Activated naive CD8-positive, alpha-beta T cell (primary cell): ENCODE data around the gene XPR1.
"Not testable (repeated sequence)": the region's sequence is repeated elsewhere in the genome, so short reads cannot be mapped to it uniquely, and the experiment has no call there.

ENCODE experiments used
- H3K27ac Mint-ChIP-seq: one replicate; pipeline ENCODE4 v1.8.0; 2021; ENCODE audit warnings: mixed read lengths
- H3K27me3 Mint-ChIP-seq: one replicate; pipeline ENCODE4 v1.8.0; 2021; ENCODE audit warnings: mixed read lengths
- H3K36me3 Mint-ChIP-seq: one replicate; pipeline ENCODE4 v1.8.0; 2021; ENCODE audit warnings: mixed read lengths
- H3K4me1 Mint-ChIP-seq: one replicate; pipeline ENCODE4 v1.8.0; 2021; ENCODE audit warnings: low read depth, mixed read lengths
- H3K4me3 Mint-ChIP-seq: one replicate; pipeline ENCODE4 v1.8.0; 2021; ENCODE audit warnings: mild to moderate bottlenecking, mixed read lengths
- H3K9me3 Mint-ChIP-seq: one replicate; pipeline ENCODE4 v1.8.0; 2021; ENCODE audit warnings: low read depth, mixed read lengths

The XPR1 gene

GRCh38 chr1:180646093-180646492, 14.3 kb downstream of the XPR1 start:
- H3K4me1 Mint-ChIP-seq, result peaks cover 42% of the 10 kb centered on the region
- peaks cover 14% of the 10 kb centered on the region for H3K36me3 Mint-ChIP-seq
- no peak overlapping the region for H3K27ac Mint-ChIP-seq
- no peaks in the 10 kb centered on the region for H3K27me3 Mint-ChIP-seq
- H3K4me3 Mint-ChIP-seq, result no peak overlapping the region
- no peaks in the 10 kb centered on the region for H3K9me3 Mint-ChIP-seq

GRCh38 chr1:180646547-180646946, 14.7 kb downstream of the XPR1 start:
- no peak overlapping the region for H3K27ac Mint-ChIP-seq
- H3K4me3 Mint-ChIP-seq, result no peak overlapping the region
- no peaks in the 10 kb centered on the region for H3K9me3 Mint-ChIP-seq
- H3K4me1 Mint-ChIP-seq, result peaks cover 39% of the 10 kb centered on the region
- H3K36me3 Mint-ChIP-seq, result peaks cover 14% of the 10 kb centered on the region
- H3K27me3 Mint-ChIP-seq, result no peaks in the 10 kb centered on the region

- H3K4me1 Mint-ChIP-seq, result peaks cover 5% of the 10 kb centered on the region
- H3K36me3 Mint-ChIP-seq, result peaks cover 17% of the 10 kb centered on the region
- H3K9me3 Mint-ChIP-seq, result peaks cover 16% of the 10 kb centered on the region
- no peak overlapping the region for H3K4me3 Mint-ChIP-seq
- no peak overlapping the region for H3K27ac Mint-ChIP-seq
- H3K27me3 Mint-ChIP-seq, result no peaks in the 10 kb centered on the region
These were observed 21.0 kb downstream of the XPR1 start for GRCh38 chr1:180652792-180653191.

DNA sequence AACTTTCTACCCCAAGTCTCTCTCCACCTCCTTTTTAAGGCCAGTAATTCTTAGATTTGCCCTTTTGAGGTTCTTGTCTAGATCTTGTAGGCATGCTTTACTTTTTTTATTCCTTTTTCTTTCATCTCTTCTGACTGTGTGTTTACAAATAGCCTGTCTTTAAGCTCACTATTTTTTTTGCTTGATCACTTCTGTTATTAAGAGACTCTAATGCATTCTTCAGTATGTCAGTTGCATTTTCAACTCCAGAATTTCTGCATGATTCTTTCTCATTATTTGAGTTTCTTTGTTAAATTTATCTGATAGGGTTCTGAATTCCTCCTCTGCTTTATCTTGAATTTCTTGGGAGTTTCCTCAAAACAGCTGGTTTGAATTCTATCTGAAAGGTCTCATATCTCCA, 30.9 kb downstream of the XPR1 start:
- Mint-ChIP-seq H3K27me3 (no peaks in the 10 kb centered on the region), H3K27ac (no peak overlapping the region), H3K9me3 (peaks cover 39% of the 10 kb centered on the region), H3K4me3 (no peak overlapping the region), H3K36me3 (peaks cover 69% of the 10 kb centered on the region), H3K4me1 (peaks cover 4% of the 10 kb centered on the region)

GRCh38 chr1:180670681-180671080, 38.9 kb downstream of the XPR1 start:
- no peak overlapping the region for H3K27ac Mint-ChIP-seq
- H3K36me3 Mint-ChIP-seq, result peaks cover 48% of the 10 kb centered on the region
- peaks cover 24% of the 10 kb centered on the region for H3K9me3 Mint-ChIP-seq
- peaks cover 10% of the 10 kb centered on the region for H3K4me1 Mint-ChIP-seq
- H3K4me3 Mint-ChIP-seq, result no peak overlapping the region
- no peaks in the 10 kb centered on the region for H3K27me3 Mint-ChIP-seq

DNA sequence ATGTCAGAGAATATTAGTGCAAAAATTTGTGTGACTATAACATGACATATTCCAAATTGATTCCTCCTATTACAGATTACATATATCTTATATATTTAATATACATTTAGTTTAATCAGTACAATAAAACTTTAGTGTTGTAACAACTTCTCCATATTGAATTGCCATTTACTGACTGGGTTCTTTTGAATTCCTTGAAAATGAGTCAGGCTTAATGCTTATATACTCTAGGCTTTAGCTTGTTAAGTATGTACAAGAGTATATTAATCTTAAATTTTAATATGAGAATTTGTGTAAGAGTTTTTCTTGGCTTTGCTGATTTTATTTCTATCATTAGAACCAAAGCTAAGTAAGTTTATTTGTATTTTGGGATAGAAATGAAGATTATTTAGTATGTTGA, 40.3 kb downstream of the XPR1 start:
- Mint-ChIP-seq H3K9me3 (peaks cover 18% of the 10 kb centered on the region), H3K36me3 (peaks cover 44% of the 10 kb centered on the region), H3K4me3 (no peak overlapping the region), H3K4me1 (peaks cover 12% of the 10 kb centered on the region), H3K27ac (no peak overlapping the region), H3K27me3 (no peaks in the 10 kb centered on the region)

DNA sequence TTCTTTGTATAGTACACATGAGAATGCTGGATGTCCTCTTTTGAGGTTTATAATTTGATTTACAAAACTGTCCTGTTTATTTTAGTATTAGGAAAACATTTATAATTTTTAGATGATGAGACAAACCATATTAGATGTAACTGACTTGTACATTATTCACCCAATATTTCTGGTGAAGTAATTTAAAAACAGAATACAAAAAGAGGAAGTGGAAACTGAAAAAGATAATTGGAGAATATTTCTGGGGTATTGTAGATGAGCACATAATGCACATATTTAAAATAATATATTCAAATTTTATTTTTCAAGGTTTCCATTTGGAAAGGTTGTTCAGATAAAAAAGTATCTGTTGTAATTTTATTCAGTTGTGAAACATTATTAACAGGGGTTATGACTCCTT, 40.7 kb downstream of the XPR1 start:
- Mint-ChIP-seq H3K36me3 (peaks cover 42% of the 10 kb centered on the region), H3K9me3 (peaks cover 15% of the 10 kb centered on the region), H3K27me3 (no peaks in the 10 kb centered on the region), H3K4me3 (no peak overlapping the region), H3K27ac (no peak overlapping the region), H3K4me1 (peaks cover 12% of the 10 kb centered on the region)

- H3K27ac Mint-ChIP-seq, result no peak overlapping the region
- peaks cover 38% of the 10 kb centered on the region for H3K36me3 Mint-ChIP-seq
- peaks cover 15% of the 10 kb centered on the region for H3K9me3 Mint-ChIP-seq
- no peaks in the 10 kb centered on the region for H3K27me3 Mint-ChIP-seq
- H3K4me3 Mint-ChIP-seq, result no peak overlapping the region
- H3K4me1 Mint-ChIP-seq, result peaks cover 10% of the 10 kb centered on the region
These were observed 43.0 kb downstream of the XPR1 start for GRCh38 chr1:180674603-180675530.

- Mint-ChIP-seq H3K27me3 (no peaks in the 10 kb centered on the region), H3K27ac (no peak overlapping the region), H3K9me3 (peaks cover 13% of the 10 kb centered on the region), H3K4me1 (peaks cover 10% of the 10 kb centered on the region), H3K4me3 (no peak overlapping the region), H3K36me3 (peaks cover 36% of the 10 kb centered on the region)
These were observed 43.8 kb downstream of the XPR1 start for GRCh38 chr1:180675586-180675985.

DNA sequence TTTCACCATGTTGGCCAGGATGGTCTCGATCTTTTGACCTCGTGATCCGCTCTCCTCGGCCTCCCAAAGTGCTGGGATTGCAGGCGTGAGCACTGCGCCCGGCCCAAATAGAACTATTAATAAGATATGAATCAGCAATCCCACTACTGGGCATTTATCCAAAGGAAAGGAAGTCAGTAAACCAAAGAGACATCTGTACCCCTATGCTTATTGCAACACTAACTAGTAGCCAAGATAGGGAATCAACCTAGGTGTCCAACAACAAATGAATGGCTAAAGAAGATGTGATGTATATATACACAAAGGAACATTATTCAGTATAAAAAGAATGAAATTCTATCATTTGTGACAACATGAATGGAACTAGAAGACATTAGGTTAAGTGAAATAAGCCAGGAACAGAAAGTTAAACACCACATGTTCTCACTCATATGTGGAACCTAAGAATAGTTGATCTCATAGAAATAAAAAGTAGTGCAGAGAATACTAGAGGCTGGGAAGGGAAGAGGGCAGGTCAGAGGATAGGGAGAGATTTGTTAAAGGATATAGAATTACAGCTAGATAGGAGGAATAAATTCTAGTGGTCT, 48.8 kb downstream of the XPR1 start:
- H3K9me3 Mint-ChIP-seq, result peaks cover 6% of the 10 kb centered on the region
- no peaks in the 10 kb centered on the region for H3K27me3 Mint-ChIP-seq
- H3K36me3 Mint-ChIP-seq, result peaks cover 30% of the 10 kb centered on the region
- H3K4me1 Mint-ChIP-seq, result peaks cover 2% of the 10 kb centered on the region
- no peak overlapping the region for H3K27ac Mint-ChIP-seq
- H3K4me3 Mint-ChIP-seq, result no peak overlapping the region

GRCh38 chr1:180683117-180683516, 51.3 kb downstream of the XPR1 start:
- not testable (repeated sequence) for H3K9me3 Mint-ChIP-seq, H3K27ac Mint-ChIP-seq, H3K4me3 Mint-ChIP-seq, H3K27me3 Mint-ChIP-seq, H3K4me1 Mint-ChIP-seq
- H3K36me3 Mint-ChIP-seq, result peaks cover 26% of the 10 kb centered on the region

DNA sequence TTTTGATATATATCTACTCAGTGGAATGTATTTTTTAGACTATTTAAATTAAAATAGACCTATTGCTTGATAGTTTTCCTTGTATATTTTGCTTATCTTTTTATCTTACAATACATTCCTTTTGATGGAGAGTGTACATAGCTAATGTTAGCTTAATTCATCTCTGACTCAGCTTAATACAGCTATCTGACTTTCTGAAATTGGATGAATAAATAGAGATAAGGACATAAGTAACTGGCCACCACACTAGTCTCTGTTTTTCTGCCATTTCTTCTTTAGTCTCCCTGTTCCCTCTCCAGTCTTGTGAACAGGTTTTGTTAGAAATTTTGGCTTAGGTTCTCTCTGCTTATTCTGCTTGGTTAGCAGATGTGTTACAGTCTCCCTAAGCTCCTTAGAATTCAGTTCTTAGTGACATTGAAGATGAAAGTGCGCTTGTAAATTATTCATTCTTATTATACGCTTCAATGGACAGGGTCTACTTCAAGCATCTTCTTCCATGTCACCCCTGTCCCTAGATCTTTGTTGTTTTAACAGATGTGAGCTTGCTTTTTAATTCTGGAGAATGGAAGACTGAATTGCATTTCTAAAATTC, 59.6 kb downstream of the XPR1 start:
- peaks cover 42% of the 10 kb centered on the region for H3K4me1 Mint-ChIP-seq
- H3K27ac Mint-ChIP-seq, result no peak overlapping the region
- peaks cover 20% of the 10 kb centered on the region for H3K36me3 Mint-ChIP-seq
- H3K9me3 Mint-ChIP-seq, result peaks cover 13% of the 10 kb centered on the region
- no peaks in the 10 kb centered on the region for H3K27me3 Mint-ChIP-seq
- H3K4me3 Mint-ChIP-seq, result no peak overlapping the region

- Mint-ChIP-seq H3K27me3 (no peaks in the 10 kb centered on the region), H3K9me3 (peaks cover 26% of the 10 kb centered on the region), H3K4me3 (peak overlapping the region; percentile 15), H3K36me3 (peaks cover 36% of the 10 kb centered on the region), H3K27ac (peak overlapping the region; percentile 65), H3K4me1 (peaks cover 41% of the 10 kb centered on the region)
These were observed 61.9 kb downstream of the XPR1 start for GRCh38 chr1:180693564-180694244.

GRCh38 chr1:180695282-180695681, 63.5 kb downstream of the XPR1 start:
- peak overlapping the region; percentile 13 for H3K27ac Mint-ChIP-seq
- no peak overlapping the region for H3K4me3 Mint-ChIP-seq
- peaks cover 41% of the 10 kb centered on the region for H3K4me1 Mint-ChIP-seq
- H3K9me3 Mint-ChIP-seq, result peaks cover 28% of the 10 kb centered on the region
- H3K27me3 Mint-ChIP-seq, result no peaks in the 10 kb centered on the region
- peaks cover 38% of the 10 kb centered on the region for H3K36me3 Mint-ChIP-seq

DNA sequence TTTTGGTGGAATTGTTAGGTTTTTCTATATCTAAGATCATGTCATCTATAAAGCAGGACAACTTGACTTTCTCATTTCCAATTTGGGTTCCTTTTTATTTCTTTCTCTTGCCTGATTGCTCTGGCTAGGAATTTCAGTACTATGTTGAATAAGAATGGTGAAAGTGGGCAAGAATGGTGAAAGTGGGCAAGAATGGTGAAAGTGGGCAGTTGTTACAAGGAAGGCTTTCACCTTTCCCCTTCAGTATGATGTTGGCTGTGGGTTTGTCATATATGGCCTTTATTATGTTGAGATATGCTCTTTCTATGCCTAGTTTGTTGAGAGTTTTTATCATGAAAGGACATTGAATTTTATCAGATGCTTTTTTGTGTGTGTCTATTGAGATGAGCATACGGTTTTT, 64.5 kb downstream of the XPR1 start:
- Mint-ChIP-seq H3K9me3 (peaks cover 28% of the 10 kb centered on the region), H3K4me1 (peaks cover 35% of the 10 kb centered on the region), H3K27ac (no peak overlapping the region), H3K4me3 (no peak overlapping the region), H3K36me3 (peaks cover 35% of the 10 kb centered on the region), H3K27me3 (no peaks in the 10 kb centered on the region)
